HepG2 (cell line): ENCODE results near the gene TREM1.

Source experiments
- CTCF ChIP-seq: sonication (generic); formaldehyde crosslinking; IDR thresholded peaks from 2 replicates; pipeline ENCODE4 v1.5.0; 2020; ENCODE audit warnings: mild to moderate bottlenecking, missing genetic modification reagents, moderate library complexity
- MAFG ChIP-seq: sonication (generic); formaldehyde crosslinking; IDR thresholded peaks from 2 replicates; pipeline ENCODE4 v1.5.1; 2020; ENCODE audit warnings: mild to moderate bottlenecking, missing genetic modification reagents
- NCOA2 ChIP-seq: sonication (generic); formaldehyde crosslinking; IDR thresholded peaks from 2 replicates; pipeline ENCODE4 v1.8.0; 2022; ENCODE audit warnings: inconsistent platforms
- NR1H2 ChIP-seq: sonication (generic); formaldehyde crosslinking; IDR thresholded peaks from 2 replicates; pipeline ENCODE4 v1.8.1; 2022; ENCODE audit warnings: low read depth, missing genetic modification reagents, borderline replicate concordance
- POLR2A ChIP-seq, 2 experiments: IDR thresholded peaks; 2 replicates each; pipeline ENCODE4 v1.6.1; 2011; ENCODE audit warnings: low read depth in 2 of 2, low read length in 2 of 2, mild to moderate bottlenecking in 1 of 2, moderate library complexity in 1 of 2; ENCODE audit not compliant: insufficient read depth in 1 of 2
- ZNF451 ChIP-seq: sonication (generic); formaldehyde crosslinking; IDR thresholded peaks from 2 replicates; pipeline ENCODE4 v1.5.0; 2020; ENCODE audit warnings: mild to moderate bottlenecking, missing genetic modification reagents
- ZNF572 ChIP-seq: sonication (generic); formaldehyde crosslinking; IDR thresholded peaks from 2 replicates; pipeline ENCODE4 v1.5.1; 2020; ENCODE audit warnings: mild to moderate bottlenecking, missing genetic modification reagents

DNA sequence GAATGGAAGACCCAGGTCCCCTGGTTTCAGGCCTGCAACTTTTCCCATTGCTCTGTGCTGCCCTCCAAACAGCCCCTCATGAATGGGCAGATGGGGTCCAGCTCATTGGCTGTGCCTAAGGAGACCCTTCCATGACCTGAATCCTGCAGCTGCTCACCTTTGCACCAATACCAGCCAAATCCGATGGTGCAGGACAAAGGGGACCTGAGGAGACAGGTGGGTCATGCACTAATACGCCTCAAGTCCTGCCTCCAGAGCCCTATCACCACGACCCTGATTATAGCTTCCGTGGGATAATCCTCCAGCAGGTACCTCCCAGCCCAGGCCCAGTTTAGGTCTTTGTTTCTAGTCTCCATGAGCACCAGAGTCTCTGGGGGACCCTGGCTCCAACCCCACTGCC lies 16.8 kb downstream of the TREM1 start:
- TF ChIP-seq ZNF451 (no peak), NR1H2 (CRISPR knock-in tag) (no peak), ZNF572 (CRISPR knock-in tag) (no peak), MAFG (no peak), CTCF (CRISPR knock-in tag) (no peak), NCOA2 (CRISPR knock-in tag) (no peak), POLR2A (IDR thresholded peaks at IDR 0.05; ENCODE audit: insufficient read depth in 1 of 2, low read depth in 2 of 2, low read length in 2 of 2) (no peak)
